CD4-positive, alpha-beta T cell treated with Interleukin-4 for 4 hours (primary cell): ENCODE measurements around the gene MSI2.

ENCODE experiments used
- DNase-seq: peaks from one replicate; pipeline ENCODE4 v3.0.0-alpha.2; 2020

The MSI2 gene

GRCh38 chr17:57323391-57323790, 67.1 kb downstream of the MSI2 start:
- DNase-seq = no peak

GRCh38 chr17:57324060-57324459, 67.7 kb downstream of the MSI2 start:
- no peak for DNase-seq

- no peak for DNase-seq
Observed at GRCh38 chr17:57324631-57325030, 68.3 kb downstream of the MSI2 start.

GRCh38 chr17:57326336-57326735, 70.0 kb downstream of the MSI2 start:
- DNase-seq = no peak

GRCh38 chr17:57326764-57327163, 70.4 kb downstream of the MSI2 start:
- no peak for DNase-seq

- no peak for DNase-seq
Observed at GRCh38 chr17:57327176-57327970, 71.0 kb downstream of the MSI2 start.

- no peak for DNase-seq
Observed at GRCh38 chr17:57328109-57328882, 72.0 kb downstream of the MSI2 start.

GRCh38 chr17:57329380-57330214, 73.3 kb downstream of the MSI2 start:
- DNase-seq = no peak

- DNase-seq = no peak
Observed at GRCh38 chr17:57330587-57330986, 74.3 kb downstream of the MSI2 start.

- DNase-seq = no peak
Observed at GRCh38 chr17:57331423-57331822, 75.1 kb downstream of the MSI2 start.

- no peak for DNase-seq
Observed at GRCh38 chr17:57332501-57332900, 76.2 kb downstream of the MSI2 start.

- no peak for DNase-seq
Observed at GRCh38 chr17:57335195-57335792, 79.0 kb downstream of the MSI2 start.

GRCh38 chr17:57337390-57337789, 81.1 kb downstream of the MSI2 start:
- DNase-seq = no peak

GRCh38 chr17:57338257-57338914, 82.1 kb downstream of the MSI2 start:
- no peak for DNase-seq

GRCh38 chr17:57340160-57340981, 84.0 kb downstream of the MSI2 start:
- DNase-seq = no peak

GRCh38 chr17:57341611-57342540, 85.6 kb downstream of the MSI2 start:
- DNase-seq = no peak

GRCh38 chr17:57342963-57343589, 86.8 kb downstream of the MSI2 start:
- DNase-seq = no peak

GRCh38 chr17:57343717-57344116, 87.4 kb downstream of the MSI2 start:
- DNase-seq = no peak

- no peak for DNase-seq
Observed at GRCh38 chr17:57344261-57344660, 87.9 kb downstream of the MSI2 start.
